Caco-2 (cell line): ENCODE results near the gene GATAD2B. TPM values are rescaled to one million over a fixed set of nuclear protein-coding genes. Genes with fewer than 3 reads are reported as not detected.

ENCODE experiments used
- BruUV-seq: library from RNA; stranded (reverse); fragments of 400-500 nt; replicated peaks from 2 replicates; lab custom pipeline; 2021; lab: Mats Ljungman, UMichigan
- CTCF ChIA-PET: fragments of 300-600 bp; sonication (Branson Sonifier 250); formaldehyde crosslinking; loops from one replicate; lab custom pipeline; 2022; ENCODE audit warnings: antibody characterized with exemption; lab: Charles Lee
- POLR2A ChIA-PET: fragments of 300-600 bp; sonication (Branson Sonifier 250); formaldehyde crosslinking; loops from one replicate; lab custom pipeline; 2022; ENCODE audit warnings: antibody characterized with exemption; lab: Charles Lee
- DNase-seq, 2 experiments: peaks; one replicate each; pipeline versions ENCODE4 v3.0.0 to v3.0.0-alpha.2; 2020 to 2022
- H3K27me3 ChIP-seq: replicated peaks from 2 replicates; pipeline ENCODE4 v1.6.0; 2011; ENCODE audit warnings: low read length; ENCODE audit not compliant: control insufficient read depth, insufficient read depth
- H3K36me3 ChIP-seq: 2 replicates; pipeline ENCODE4 v1.5.1; 2011; ENCODE audit warnings: low read length; ENCODE audit not compliant: control insufficient read depth, insufficient read depth
- H3K4me1 ChIP-seq: fragments of 250-450 bp; sonication (Bioruptor Pico); 2 replicates; pipeline ENCODE4 v1.5.1; 2020; ENCODE audit warnings: mild to moderate bottlenecking
- H3K4me3 ChIP-seq: 2 replicates; pipeline ENCODE4 v1.5.1; 2011; ENCODE audit warnings: low read depth, mild to moderate bottlenecking, control low read depth, low read length
- H3K9me3 ChIP-seq: fragments of 250-450 bp; sonication (Bioruptor Pico); 2 replicates; pipeline ENCODE4 v1.5.1; 2020; ENCODE audit warnings: mild to moderate bottlenecking, moderate library complexity
- H3K27ac Mint-ChIP-seq: one replicate; pipeline ENCODE4 v1.8.0; 2022; ENCODE audit warnings: mixed read lengths; ENCODE audit not compliant: unreplicated experiment
- H3K27me3 Mint-ChIP-seq: one replicate; pipeline ENCODE4 v1.8.0; 2022; ENCODE audit warnings: mixed read lengths; ENCODE audit not compliant: insufficient read depth, unreplicated experiment
- H3K36me3 Mint-ChIP-seq: one replicate; pipeline ENCODE4 v1.8.0; 2022; ENCODE audit warnings: mild to moderate bottlenecking, mixed read lengths; ENCODE audit not compliant: insufficient read depth, unreplicated experiment
- H3K4me1 Mint-ChIP-seq: one replicate; pipeline ENCODE4 v1.8.0; 2022; ENCODE audit warnings: low read depth, mixed read lengths; ENCODE audit not compliant: unreplicated experiment
- H3K4me3 Mint-ChIP-seq: one replicate; pipeline ENCODE4 v1.8.0; 2022; ENCODE audit warnings: mild to moderate bottlenecking, moderate library complexity, mixed read lengths; ENCODE audit not compliant: unreplicated experiment
- H3K9me3 Mint-ChIP-seq: one replicate; pipeline ENCODE4 v1.8.0; 2022; ENCODE audit warnings: mixed read lengths; ENCODE audit not compliant: unreplicated experiment
- intact Hi-C: fragments of 100-400 bp; cut with micrococcal nuclease; formaldehyde crosslinking; loops from one replicate; pipeline ENCODE4 v1.10.0; 2022; ENCODE audit not compliant: unreplicated experiment
- total RNA-seq: library from RNA; stranded (reverse); gene quantifications from 2 replicates; pipeline ENCODE4 v1.2.3, GENCODE V29; 2022
- TF ChIP-seq, protein P1 (sequence below), 2 experiments: fragments of 200-600 bp in 1 of 2; IDR thresholded peaks; 1 replicate in 1 of 2; 2 replicates in 1 of 2; pipeline versions ENCODE4 v1.5.1 to v1.8.0; 2011 to 2022; ENCODE audit warnings: antibody characterized with exemption in 1 of 2, control low read depth in 1 of 2, inconsistent platforms in 1 of 2, low read depth in 1 of 2, low read length in 1 of 2, mild to moderate bottlenecking in 1 of 2, moderate library complexity in 1 of 2; ENCODE audit not compliant: insufficient read depth in 1 of 2, severe bottlenecking in 1 of 2, unreplicated experiment in 1 of 2

The GATAD2B gene
- total RNA-seq, 1 experiment from 2014 or later, result 38.0 TPM

DNA sequence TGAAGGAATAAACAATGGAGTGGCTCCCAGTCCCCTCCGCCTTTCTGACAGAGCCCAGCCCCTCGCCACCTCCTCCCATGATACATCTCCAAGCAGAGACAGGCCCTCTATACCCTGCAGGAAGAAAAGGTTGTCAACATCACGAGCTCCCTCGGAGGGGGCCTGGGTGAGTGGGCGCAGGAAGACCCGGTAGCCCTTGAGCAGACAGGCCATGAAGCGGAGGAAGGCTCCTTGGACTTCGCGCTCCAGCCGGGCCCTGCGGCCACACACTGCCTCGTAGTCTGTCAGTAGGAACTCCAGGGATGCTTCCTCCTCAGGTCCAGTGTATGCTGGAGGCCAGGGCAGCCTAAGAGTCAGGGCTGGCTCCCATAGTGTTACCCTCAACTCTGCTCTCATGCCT, 16.7 kb upstream of the GATAD2B start:
- no peak for DNase-seq
- intact Hi-C loops, result no loop called here
- H3K27me3 ChIP-seq, result no peaks in the 10 kb centered on the region
- no peaks in the 10 kb centered on the region for H3K4me1 Mint-ChIP-seq
- no peak overlapping the region for H3K4me3 ChIP-seq
- H3K4me1 ChIP-seq, result no peaks in the 10 kb centered on the region
- no peaks in the 10 kb centered on the region for H3K9me3 ChIP-seq
- TF ChIP-seq, protein P1, sequence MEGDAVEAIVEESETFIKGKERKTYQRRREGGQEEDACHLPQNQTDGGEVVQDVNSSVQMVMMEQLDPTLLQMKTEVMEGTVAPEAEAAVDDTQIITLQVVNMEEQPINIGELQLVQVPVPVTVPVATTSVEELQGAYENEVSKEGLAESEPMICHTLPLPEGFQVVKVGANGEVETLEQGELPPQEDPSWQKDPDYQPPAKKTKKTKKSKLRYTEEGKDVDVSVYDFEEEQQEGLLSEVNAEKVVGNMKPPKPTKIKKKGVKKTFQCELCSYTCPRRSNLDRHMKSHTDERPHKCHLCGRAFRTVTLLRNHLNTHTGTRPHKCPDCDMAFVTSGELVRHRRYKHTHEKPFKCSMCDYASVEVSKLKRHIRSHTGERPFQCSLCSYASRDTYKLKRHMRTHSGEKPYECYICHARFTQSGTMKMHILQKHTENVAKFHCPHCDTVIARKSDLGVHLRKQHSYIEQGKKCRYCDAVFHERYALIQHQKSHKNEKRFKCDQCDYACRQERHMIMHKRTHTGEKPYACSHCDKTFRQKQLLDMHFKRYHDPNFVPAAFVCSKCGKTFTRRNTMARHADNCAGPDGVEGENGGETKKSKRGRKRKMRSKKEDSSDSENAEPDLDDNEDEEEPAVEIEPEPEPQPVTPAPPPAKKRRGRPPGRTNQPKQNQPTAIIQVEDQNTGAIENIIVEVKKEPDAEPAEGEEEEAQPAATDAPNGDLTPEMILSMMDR (IDR thresholded peaks at IDR 0.05; ENCODE audit: insufficient read depth in 1 of 2, low read depth in 1 of 2, low read length in 1 of 2, severe bottlenecking in 1 of 2, unreplicated experiment in 1 of 2), result no peak
- BruUV-seq, result no TSS peak
- no peaks in the 10 kb centered on the region for H3K9me3 Mint-ChIP-seq
- POLR2A ChIA-PET, result no interaction called here
- H3K4me3 Mint-ChIP-seq, result no peak overlapping the region
- H3K36me3 ChIP-seq, result peaks cover 14% of the 10 kb centered on the region; the same call in 1 of the 2 replicates
- no peaks in the 10 kb centered on the region for H3K27me3 Mint-ChIP-seq
- peaks cover 41% of the 10 kb centered on the region for H3K36me3 Mint-ChIP-seq
- CTCF ChIA-PET, result no interaction called here
- no peak overlapping the region for H3K27ac Mint-ChIP-seq

DNA sequence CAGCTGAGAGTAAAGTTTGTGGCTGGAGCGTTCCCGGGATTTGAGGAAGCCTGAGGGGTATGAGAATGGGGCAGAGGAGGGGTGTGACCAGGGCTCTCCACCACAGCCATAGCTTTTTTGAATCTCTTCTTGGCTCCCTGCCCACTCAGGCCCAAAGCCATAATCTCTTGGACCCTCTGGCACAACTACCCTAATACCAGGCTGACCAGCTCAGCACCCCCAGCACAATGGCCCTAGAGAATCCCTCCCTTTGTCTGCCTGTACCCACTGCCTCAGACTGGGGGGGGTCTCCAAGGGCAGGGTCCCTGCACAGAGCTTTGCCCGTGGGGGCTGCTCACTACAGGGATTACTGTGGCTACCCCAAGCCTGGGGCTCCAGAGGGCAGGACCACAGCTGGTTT, 16.2 kb upstream of the GATAD2B start:
- no TSS peak for BruUV-seq
- no peaks in the 10 kb centered on the region for H3K4me1 Mint-ChIP-seq
- H3K36me3 ChIP-seq, result peaks cover 14% of the 10 kb centered on the region; the same call in 1 of the 2 replicates
- CTCF ChIA-PET, result interaction anchor here (0.6 kb wide), 1 partner anchor 16 kb away, joined by 3 read pairs; the partner anchor contains the start of gene GATAD2B
- H3K27ac Mint-ChIP-seq, result no peak overlapping the region
- intact Hi-C loops, result no loop called here
- TF ChIP-seq, protein P1 (IDR thresholded peaks at IDR 0.05; ENCODE audit: insufficient read depth in 1 of 2, low read depth in 1 of 2, low read length in 1 of 2, severe bottlenecking in 1 of 2, unreplicated experiment in 1 of 2), result no peak
- H3K4me3 Mint-ChIP-seq, result no peak overlapping the region
- no peak for DNase-seq
- no peak overlapping the region for H3K4me3 ChIP-seq
- H3K27me3 ChIP-seq, result no peaks in the 10 kb centered on the region
- POLR2A ChIA-PET, result no interaction called here
- H3K9me3 ChIP-seq, result no peaks in the 10 kb centered on the region
- H3K27me3 Mint-ChIP-seq, result no peaks in the 10 kb centered on the region
- H3K4me1 ChIP-seq, result no peaks in the 10 kb centered on the region
- peaks cover 45% of the 10 kb centered on the region for H3K36me3 Mint-ChIP-seq
- no peaks in the 10 kb centered on the region for H3K9me3 Mint-ChIP-seq

DNA sequence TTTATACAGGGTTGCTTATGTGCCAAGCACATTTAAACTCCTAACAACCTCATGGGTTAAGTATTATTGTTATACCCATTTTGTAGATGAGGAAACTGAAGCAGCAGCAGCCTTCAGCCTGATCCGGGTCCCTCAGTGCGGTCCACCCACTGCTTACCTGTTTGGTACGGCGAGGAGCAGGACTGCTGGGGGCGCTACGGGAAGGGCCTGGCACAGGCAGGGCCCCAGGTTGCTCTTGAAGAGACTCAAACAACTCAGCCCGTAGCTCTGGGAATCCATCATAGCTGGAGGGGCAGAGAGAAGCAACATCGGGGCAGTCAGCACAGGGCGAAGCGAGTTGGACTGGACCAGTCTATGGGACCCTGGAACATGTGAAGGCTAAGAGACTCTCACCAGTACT, 14.6 kb upstream of the GATAD2B start:
- H3K36me3 ChIP-seq, result peaks cover 10% of the 10 kb centered on the region; the same call in 1 of the 2 replicates
- Mint-ChIP-seq H3K9me3 (no peaks in the 10 kb centered on the region), H3K27me3 (no peaks in the 10 kb centered on the region), H3K4me3 (no peak overlapping the region), H3K4me1 (no peaks in the 10 kb centered on the region), H3K36me3 (peaks cover 39% of the 10 kb centered on the region), H3K27ac (no peak overlapping the region)
- TF ChIP-seq, protein P1 (IDR thresholded peaks at IDR 0.05; ENCODE audit: insufficient read depth in 1 of 2, low read depth in 1 of 2, low read length in 1 of 2, severe bottlenecking in 1 of 2, unreplicated experiment in 1 of 2), result no peak
- intact Hi-C loops, result no loop called here
- ChIA-PET POLR2A (no interaction called here), CTCF (interaction anchor here (0.6 kb wide), 1 partner anchor 30 kb away, joined by 4 read pairs; no protein-coding TSS in a partner anchor)
- no TSS peak for BruUV-seq
- no peak overlapping the region for H3K4me3 ChIP-seq
- no peaks in the 10 kb centered on the region for H3K4me1 ChIP-seq
- DNase-seq, result no peak
- H3K9me3 ChIP-seq, result no peaks in the 10 kb centered on the region
- H3K27me3 ChIP-seq, result no peaks in the 10 kb centered on the region
